OCI-LY7 (cell line): Measurements from ENCODE around the gene HIVEP3. TPM values are rescaled to one million over a fixed set of nuclear protein-coding genes. Genes with fewer than 3 reads are reported as not detected.

Source experiments
- BruUV-seq: library from RNA; stranded (reverse); fragments of 400-500 nt; replicated peaks from 2 replicates; lab custom pipeline; 2021; lab: Mats Ljungman, UMichigan
- CTCF ChIA-PET: fragments of 300-600 bp; sonication (Branson Sonifier 250); formaldehyde crosslinking; loops from one replicate; lab custom pipeline; 2022; ENCODE audit warnings: antibody characterized with exemption; ENCODE audit not compliant: unreplicated experiment; lab: Charles Lee
- POLR2A ChIA-PET: fragments of 300-600 bp; sonication (Branson Sonifier 250); formaldehyde crosslinking; loops from one replicate; lab custom pipeline; 2022; ENCODE audit warnings: antibody characterized with exemption; lab: Charles Lee
- DNase-seq: peaks from one replicate; pipeline ENCODE4 v3.0.0-alpha.2; 2015; ENCODE audit warnings: low spot score
- H2AFZ ChIP-seq: fragments of 200-600 bp; sonication (generic), shearing (Covaris generic); 2 replicates; pipeline ENCODE4 v1.6.1; 2014; ENCODE audit warnings: mild to moderate bottlenecking, antibody characterized with exemption, low read length, moderate library complexity
- H3K27ac ChIP-seq: fragments of 200-600 bp; sonication (generic); 2 replicates; pipeline ENCODE4 v1.5.1; 2014; ENCODE audit warnings: mixed run types, low read depth, mild to moderate bottlenecking, moderate library complexity, low read length, inconsistent platforms; ENCODE audit not compliant: poor library complexity, severe bottlenecking
- H3K36me3 ChIP-seq: fragments of 200-600 bp; sonication (generic); 2 replicates; pipeline ENCODE4 v1.6.1; 2014; ENCODE audit warnings: mild to moderate bottlenecking, antibody characterized with exemption, low read length, moderate library complexity, mixed read lengths; ENCODE audit not compliant: insufficient read depth
- H3K4me1 ChIP-seq: fragments of 200-600 bp; sonication (generic); 2 replicates; pipeline ENCODE4 v1.5.1; 2014; ENCODE audit warnings: mild to moderate bottlenecking, low read length; ENCODE audit not compliant: insufficient read depth, poor library complexity, severe bottlenecking
- H3K4me2 ChIP-seq: fragments of 200-600 bp; sonication (generic); 2 replicates; pipeline ENCODE4 v1.6.1; 2014; ENCODE audit warnings: mild to moderate bottlenecking, low read length
- H3K4me3 ChIP-seq: fragments of 200-600 bp; sonication (generic); 2 replicates; pipeline ENCODE4 v1.5.1; 2014; ENCODE audit warnings: mild to moderate bottlenecking, low read depth, low read length; ENCODE audit not compliant: poor library complexity, severe bottlenecking
- H3K79me2 ChIP-seq: fragments of 200-600 bp; sonication (generic); 2 replicates; pipeline ENCODE4 v1.6.1; 2016; ENCODE audit warnings: low read depth, mild to moderate bottlenecking, low read length, moderate library complexity, mixed read lengths; ENCODE audit not compliant: insufficient read depth
- H3K9me2 ChIP-seq: fragments of 200-600 bp; sonication (generic); 2 replicates; pipeline ENCODE4 v1.6.1; 2016; ENCODE audit warnings: mild to moderate bottlenecking, low read length, mixed read lengths; ENCODE audit not compliant: insufficient read depth
- H3K9me3 ChIP-seq: fragments of 200-600 bp; sonication (generic); 2 replicates; pipeline ENCODE4 v1.6.1; 2014; ENCODE audit warnings: mild to moderate bottlenecking, mixed run types, low read length, mixed read lengths
- H4K20me1 ChIP-seq: fragments of 200-600 bp; sonication (generic); 2 replicates; pipeline ENCODE4 v1.6.1; 2014; ENCODE audit warnings: mild to moderate bottlenecking, antibody characterized with exemption, low read length, moderate library complexity, mixed read lengths; ENCODE audit not compliant: insufficient read depth
- EZH2phosphoT487 ChIP-seq: fragments of 200-600 bp; sonication (generic); IDR thresholded peaks from 2 replicates; pipeline ENCODE4 v1.6.1; 2018; ENCODE audit warnings: low read depth, borderline replicate concordance, mild to moderate bottlenecking, mixed run types, antibody characterized with exemption, low read length, moderate library complexity, mixed read lengths
- intact Hi-C: fragments of 100-400 bp; cut with micrococcal nuclease; formaldehyde crosslinking; loops from one replicate; pipeline ENCODE4 v1.10.0; 2022; ENCODE audit not compliant: unreplicated experiment
- total RNA-seq, 2 experiments: library from RNA; depleted of rRNA in 1 of 2; stranded (reverse); fragments of >200 nt in 1 of 2; shearing (Covaris generic) in 1 of 2; gene quantifications; 2 replicates each; pipeline ENCODE4 v1.2.3, GENCODE V29; 2014 to 2022
- TF ChIP-seq, protein P1 (sequence below): fragments of 200-600 bp; sonication (generic); conservative IDR thresholded peaks from 2 replicates; pipeline ENCODE4 v1.5.1; 2014; ENCODE audit warnings: mild to moderate bottlenecking, antibody characterized with exemption, low read length, moderate library complexity, mixed read lengths

Gene HIVEP3
- total RNA-seq, 2 experiments from 2014 or later = 0.53 to 0.60 TPM

DNA sequence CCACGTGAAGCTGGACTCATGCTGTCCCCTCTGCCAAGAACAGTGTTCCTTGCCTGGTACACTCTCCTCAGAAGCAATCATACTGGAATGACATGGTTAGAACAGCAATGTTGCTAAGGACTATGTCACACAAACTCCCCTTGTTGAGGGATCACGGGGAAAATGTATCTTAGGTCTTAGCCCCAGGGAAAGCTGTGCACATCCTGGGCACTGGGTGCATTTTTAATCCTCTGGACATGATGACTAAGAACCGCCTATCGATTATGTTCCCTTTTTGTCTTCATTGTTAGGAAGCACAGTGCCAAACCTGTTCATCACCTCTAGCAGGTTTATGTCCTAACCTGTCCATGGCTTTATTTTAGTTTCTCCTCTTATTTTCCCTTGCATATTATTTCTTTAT, 115.1 kb downstream of the HIVEP3 start:
- Histone ChIP-seq H3K4me1 (peaks cover 47% of the 10 kb centered on the region), H4K20me1 (no peaks in the 10 kb centered on the region), H3K27ac (peak overlapping the region; percentile 55), H3K4me2 (peak overlapping the region; percentile 60), H2AFZ (peak overlapping the region; percentile 78; the same call in 1 of the 2 replicates), H3K9me2 (no peaks in the 10 kb centered on the region), H3K4me3 (no peak overlapping the region), H3K9me3 (no peaks in the 10 kb centered on the region), H3K36me3 (no peaks in the 10 kb centered on the region), H3K79me2 (no peaks in the 10 kb centered on the region)
- DNase-seq = no peak
- no peak for TF ChIP-seq EZH2phosphoT487
- TF ChIP-seq, protein P1, sequence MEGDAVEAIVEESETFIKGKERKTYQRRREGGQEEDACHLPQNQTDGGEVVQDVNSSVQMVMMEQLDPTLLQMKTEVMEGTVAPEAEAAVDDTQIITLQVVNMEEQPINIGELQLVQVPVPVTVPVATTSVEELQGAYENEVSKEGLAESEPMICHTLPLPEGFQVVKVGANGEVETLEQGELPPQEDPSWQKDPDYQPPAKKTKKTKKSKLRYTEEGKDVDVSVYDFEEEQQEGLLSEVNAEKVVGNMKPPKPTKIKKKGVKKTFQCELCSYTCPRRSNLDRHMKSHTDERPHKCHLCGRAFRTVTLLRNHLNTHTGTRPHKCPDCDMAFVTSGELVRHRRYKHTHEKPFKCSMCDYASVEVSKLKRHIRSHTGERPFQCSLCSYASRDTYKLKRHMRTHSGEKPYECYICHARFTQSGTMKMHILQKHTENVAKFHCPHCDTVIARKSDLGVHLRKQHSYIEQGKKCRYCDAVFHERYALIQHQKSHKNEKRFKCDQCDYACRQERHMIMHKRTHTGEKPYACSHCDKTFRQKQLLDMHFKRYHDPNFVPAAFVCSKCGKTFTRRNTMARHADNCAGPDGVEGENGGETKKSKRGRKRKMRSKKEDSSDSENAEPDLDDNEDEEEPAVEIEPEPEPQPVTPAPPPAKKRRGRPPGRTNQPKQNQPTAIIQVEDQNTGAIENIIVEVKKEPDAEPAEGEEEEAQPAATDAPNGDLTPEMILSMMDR = no peak
- ChIA-PET POLR2A (no interaction called here), CTCF (no interaction called here)
- BruUV-seq = no TSS peak
- intact Hi-C loops = loop anchor here (5.0 kb wide), 2 partner anchors 51 to 76 kb away; no protein-coding TSS in a partner anchor

DNA sequence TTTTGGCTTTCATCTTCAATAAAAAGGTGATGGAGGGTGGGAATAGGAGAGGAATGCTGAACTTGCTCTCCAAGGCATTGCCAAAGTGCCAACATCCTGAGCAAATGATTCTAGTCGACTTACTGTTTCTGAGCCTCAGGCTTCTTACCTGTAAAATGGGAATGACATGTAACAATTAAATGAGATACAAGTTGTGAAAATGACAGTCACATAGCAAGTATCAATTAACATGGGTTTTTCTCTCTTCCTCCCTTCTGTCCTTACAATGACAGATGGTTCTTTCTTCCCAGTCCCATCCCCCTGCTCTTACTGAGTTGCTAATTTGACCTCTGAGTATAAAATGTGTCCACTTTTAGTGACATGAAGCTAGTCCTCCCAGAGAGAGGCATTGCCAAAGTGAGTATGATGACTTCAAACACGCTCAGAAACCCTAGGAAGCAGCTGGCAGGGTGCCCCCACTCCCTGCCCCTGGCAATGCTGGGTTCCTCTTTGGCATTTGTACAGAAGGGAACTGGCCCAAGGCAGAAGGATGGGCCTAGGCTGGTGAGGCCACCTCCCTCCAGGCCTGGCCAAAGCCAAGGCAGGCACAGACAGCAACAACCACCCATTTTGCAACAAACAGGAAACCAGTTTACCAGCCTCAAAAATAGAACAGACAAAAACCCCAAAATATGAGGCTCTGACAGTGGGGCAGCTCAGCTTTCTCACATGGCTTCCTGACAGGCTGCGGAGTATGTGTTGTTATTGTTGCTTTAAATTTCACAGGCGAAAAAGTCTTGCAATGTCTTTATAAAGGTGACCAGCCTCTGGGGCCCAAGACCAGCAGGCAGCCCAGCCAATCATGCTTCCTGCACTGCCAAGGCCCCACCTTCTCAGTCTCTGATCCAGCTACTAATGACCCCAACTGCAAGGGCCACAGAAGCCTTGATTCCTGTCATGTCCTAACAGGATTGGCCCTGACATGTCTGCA, 115.9 kb downstream of the HIVEP3 start:
- POLR2A ChIA-PET = no interaction called here
- Histone ChIP-seq H3K4me3 (peak overlapping the region; percentile 21), H2AFZ (peak overlapping the region; percentile 78), H4K20me1 (no peaks in the 10 kb centered on the region), H3K27ac (peak overlapping the region; percentile 55), H3K36me3 (no peaks in the 10 kb centered on the region), H3K9me2 (no peaks in the 10 kb centered on the region), H3K9me3 (no peaks in the 10 kb centered on the region), H3K4me2 (peak overlapping the region; percentile 60), H3K4me1 (peaks cover 47% of the 10 kb centered on the region), H3K79me2 (no peaks in the 10 kb centered on the region)
- TF ChIP-seq, protein P1 = no peak
- no peak for TF ChIP-seq EZH2phosphoT487
- DNase-seq = peak; percentile 41
- BruUV-seq = no TSS peak
- intact Hi-C loops = loop anchor here (5.0 kb wide), 2 partner anchors 51 to 76 kb away; no protein-coding TSS in a partner anchor
- CTCF ChIA-PET = no interaction called here
